Posterior vena cava (tissue), 2 donors: ENCODE measurements around the gene LANCL3. TPM values are rescaled to one million over a fixed set of nuclear protein-coding genes. Genes with fewer than 3 reads are reported as not detected.
"Not testable (repeated sequence)": the region's sequence is repeated elsewhere in the genome, so short reads cannot be mapped to it uniquely, and the experiment has no call there.

Experiments
- DNase-seq: peaks from one replicate; pipeline ENCODE4 v3.0.0-alpha.2; 2020; ENCODE audit warnings: low spot score
- intact Hi-C, 2 donors: fragments of 100-400 bp; cut with DNase I; formaldehyde crosslinking; loops; one replicate each; pipeline versions ENCODE4 v1.14.1 to v1.14.2; 2022 to 2023
- long read RNA-seq, 2 donors: library from polyadenylated mRNA; unstranded; transcript quantifications; one replicate each; pipeline ENCODE4 v2.0.0, GENCODE V29; 2020 to 2021
- total RNA-seq, 2 donors: library from RNA; stranded (reverse); fragmentation: NEBNext Ultra II Directional; extraction: Animal tissue kit (Norgen Biotek cat#: 25700); gene quantifications; one replicate each; pipeline ENCODE4 v1.2.1, GENCODE V29; 2021
- donor health status: DM: yes; HTN: yes; CAD: no.
- donor health status: DM: yes; HTN: yes; CAD: no.

Gene LANCL3
- under 1 TPM; 0.14 to 0.38 TPM for total RNA-seq
- long read RNA-seq, donor 1, result 0 reads
- long read RNA-seq, donor 2, partial matches to known transcripts, result 1 of 1 reads
- long read RNA-seq, donor 2, other reads (novel, unspliced or antisense), result 0 of 1 reads

DNA sequence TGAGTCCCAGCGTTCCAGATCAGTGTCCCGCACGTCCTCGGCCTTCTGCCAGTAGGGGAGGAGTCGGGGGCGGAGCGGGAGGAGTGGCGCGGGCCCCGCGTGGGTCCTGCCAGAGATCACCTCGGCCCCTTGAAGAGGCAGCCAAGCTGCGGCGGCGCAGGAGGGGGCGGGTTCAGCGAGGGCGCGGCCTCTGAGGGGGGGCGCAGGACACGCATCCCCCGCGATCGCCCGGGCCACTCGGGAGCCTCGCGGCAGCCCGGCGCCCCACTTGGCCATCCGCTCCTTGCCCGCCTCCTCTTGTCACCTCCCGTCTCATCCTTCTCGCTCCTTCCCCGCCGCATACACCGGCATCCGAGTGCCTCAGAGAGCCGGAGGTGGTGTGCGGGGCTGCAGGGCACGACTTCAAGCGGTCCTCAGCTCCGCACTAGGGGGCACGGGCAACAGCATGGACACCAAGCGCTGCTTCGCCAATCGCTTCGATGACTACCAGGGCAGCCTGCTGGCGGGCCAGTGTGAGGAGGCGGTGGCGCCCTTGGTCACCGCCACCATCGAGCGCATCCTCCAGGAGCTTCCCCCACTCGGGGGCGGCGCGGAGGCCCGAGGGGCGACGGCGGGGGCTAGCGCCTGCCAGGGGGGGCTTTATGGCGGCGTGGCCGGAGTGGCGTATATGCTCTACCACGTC lies at the start of gene LANCL3:
TSS of gene LANCL3 (plus strand) at position 236 of the 682 bp plus-strand sequence. CDS start at position 446, 210 bp downstream.
- intact Hi-C loops, DNase-seq: not testable (repeated sequence)

DNA sequence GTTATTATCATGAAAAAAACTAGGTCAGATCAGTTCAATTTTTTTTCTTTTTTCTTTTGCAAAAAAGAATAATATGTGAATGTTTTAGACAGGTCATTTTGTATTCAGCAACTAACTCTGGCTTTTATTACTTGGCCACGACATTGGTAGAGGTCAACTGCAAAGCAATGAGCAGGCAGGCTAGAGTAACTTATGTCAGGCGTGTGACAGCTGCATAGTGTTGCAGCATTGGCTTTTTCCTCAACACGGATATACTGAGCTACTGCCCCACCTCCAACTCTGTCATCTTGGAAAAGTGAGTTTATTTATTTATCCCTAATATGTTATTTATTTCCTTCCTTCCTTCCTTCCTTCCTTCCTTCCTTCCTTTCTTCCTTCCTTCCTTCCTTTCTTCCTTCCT lies 47.8 kb upstream of the LANCL3 start:
- intact Hi-C loops, result not testable (repeated sequence)

DNA sequence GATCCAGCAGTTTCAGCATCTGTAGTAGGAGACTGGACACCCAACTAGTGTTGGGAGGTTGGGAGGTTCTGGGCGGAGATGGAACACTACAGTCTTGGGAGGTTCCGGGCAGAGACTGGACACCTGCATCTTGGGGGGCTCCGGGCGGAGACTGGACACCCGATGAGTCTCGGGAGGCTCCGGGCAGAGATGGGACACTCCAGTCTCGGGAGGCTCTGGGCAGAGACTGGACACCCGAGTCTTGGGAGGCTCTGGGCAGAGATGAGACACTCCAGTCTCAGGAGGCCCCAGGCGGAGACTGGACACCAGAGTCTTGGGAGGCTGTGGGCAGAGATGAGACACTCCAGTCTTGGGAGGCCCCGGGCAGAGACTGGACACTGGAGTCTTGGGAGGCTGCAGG lies 29.5 kb upstream of the LANCL3 start:
- intact Hi-C loops, result no loop called here
- DNase-seq, result no peak

More for the DNA sequence above, 47.8 kb upstream of the LANCL3 start:
- not testable (repeated sequence) for DNase-seq

DNA sequence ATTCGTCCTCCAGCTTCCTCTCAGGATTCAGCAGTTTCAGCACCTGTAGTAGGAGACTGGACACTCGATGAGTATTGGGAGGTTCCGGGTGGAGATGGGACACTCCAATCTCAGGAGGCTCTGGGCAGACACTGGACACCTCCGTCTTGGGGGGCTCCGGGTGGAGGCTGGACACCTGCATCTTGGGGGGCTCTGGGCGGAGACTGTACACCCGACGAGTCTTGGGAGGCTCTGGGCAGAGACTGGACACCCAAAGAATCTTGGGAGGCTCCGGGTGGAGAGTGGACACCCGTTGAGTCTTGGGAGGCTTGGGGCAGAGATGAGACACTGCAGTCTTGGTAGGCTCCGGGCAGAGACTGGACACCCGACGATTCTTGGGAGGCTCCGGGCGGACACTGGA lies 28.7 kb upstream of the LANCL3 start:
- DNase-seq, result no peak
- intact Hi-C loops, result no loop called here

DNA sequence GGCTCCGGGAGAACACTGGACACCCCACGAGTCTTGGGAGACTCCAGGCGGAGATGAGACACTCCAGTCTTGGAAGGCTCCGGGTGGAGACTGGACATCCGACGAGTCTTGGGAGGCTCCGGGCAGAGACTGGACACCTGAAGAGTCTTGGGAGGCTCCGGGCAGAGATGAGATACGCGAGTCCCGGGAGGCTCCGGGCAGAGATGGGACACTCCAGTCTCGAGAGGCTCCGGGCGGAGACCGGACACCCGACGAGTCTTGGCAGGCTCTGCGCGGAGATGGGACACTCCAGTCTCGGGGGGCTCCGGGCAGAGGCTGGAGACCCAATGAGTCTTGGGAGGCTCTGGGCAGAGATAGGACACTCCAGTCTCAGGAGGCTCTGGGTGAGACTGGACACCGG lies 28.1 kb upstream of the LANCL3 start:
- no peak for DNase-seq
- intact Hi-C loops, result no loop called here

DNA sequence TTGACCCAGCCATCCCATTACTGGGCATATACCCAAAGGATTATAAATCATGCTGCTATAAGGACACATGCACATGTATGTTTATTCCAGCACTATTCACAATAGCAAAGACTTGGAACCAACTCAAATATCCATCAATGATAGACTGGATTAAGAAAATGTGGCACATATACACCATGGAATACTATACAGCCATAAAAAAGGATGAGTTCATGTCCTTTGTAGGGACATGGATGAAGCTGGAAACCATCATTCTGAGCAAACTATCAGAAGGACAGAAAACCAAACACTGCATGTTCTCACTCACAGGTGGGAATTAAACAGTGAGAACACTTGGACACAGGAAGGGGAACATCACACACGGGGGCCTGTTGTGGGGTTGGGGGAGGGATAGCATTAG lies 26.9 kb upstream of the LANCL3 start:
- DNase-seq, intact Hi-C loops: not testable (repeated sequence)

DNA sequence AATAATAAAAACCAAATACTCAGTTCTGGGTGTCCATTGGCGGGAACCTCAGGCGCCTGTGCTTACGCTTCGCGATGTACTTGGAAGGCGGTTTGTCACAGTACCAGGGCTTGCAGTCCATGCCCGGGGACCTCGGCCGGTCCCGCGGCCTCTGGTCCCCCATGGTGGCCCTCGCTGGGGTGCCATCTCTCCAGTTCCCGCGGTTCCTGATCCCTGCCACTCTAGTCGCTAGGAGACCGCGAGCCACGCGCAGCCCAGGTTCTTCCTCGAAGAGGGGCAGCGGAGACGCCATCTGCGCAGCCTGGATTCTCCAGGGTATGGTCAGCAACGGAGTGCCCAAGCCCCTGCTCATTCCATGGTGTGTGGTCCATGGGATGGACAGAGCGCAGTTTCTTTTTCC lies 26.4 kb upstream of the LANCL3 start:
- intact Hi-C loops, result no loop called here
- no peak for DNase-seq

DNA sequence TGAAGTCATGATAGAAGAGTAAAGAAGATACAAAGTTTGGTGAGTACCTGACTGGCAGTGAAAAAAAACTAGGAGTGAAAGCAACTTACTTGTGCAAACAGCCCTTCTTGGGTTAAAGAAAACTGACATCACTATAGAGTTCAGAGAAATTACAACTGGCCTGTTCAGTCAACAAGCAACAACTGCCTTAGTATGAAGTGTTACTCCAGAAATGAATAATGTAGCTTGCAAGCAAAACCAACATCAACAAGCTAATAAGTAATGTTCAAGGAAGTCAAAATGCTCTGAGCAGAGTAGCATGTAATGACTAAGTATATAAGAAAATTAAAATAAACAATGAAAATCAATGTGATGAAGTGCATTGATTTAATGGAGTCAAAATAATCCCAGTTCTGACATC lies 21.8 kb upstream of the LANCL3 start:
- DNase-seq, intact Hi-C loops: not testable (repeated sequence)

DNA sequence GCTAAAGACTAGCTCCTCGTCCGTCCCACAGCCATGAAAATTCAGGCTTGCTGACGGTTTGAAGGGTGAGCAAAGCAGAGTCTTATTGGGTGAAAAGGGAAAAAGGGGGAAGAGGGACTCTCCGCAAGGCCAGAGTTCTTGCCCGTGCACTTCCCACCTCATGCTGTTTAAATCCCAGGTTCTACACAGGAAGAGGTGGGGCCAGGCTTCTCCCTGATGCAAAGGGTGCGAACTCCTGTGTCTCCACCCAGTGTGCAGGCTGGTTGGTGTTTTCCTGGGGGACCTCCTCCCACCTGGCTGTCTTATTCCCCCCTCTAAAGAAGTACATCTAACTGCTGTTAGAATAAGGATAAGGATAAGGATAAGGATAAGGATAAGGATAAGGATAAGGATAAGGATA lies 18.0 kb upstream of the LANCL3 start:
- intact Hi-C loops, result no loop called here
- DNase-seq, result no peak

DNA sequence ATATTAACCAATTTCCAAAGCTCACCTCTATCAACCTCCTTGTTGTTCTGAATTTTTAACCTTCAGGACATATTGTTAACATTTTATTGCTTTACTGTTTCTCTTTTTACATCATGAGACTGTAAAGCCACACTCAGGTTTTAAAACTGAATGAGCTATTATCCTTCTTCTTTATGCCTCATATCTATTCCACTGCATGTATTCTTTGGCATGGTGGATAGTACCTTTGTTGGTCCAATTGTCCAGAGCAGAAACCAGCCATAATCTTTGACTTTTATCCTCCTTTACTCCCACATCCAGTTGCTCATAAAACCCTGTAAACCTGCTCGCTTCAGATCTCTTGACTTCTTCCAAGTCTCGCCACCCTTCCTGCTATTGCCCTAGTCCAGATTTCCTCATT lies 6.2 kb upstream of the LANCL3 start:
- DNase-seq, intact Hi-C loops: not testable (repeated sequence)

DNA sequence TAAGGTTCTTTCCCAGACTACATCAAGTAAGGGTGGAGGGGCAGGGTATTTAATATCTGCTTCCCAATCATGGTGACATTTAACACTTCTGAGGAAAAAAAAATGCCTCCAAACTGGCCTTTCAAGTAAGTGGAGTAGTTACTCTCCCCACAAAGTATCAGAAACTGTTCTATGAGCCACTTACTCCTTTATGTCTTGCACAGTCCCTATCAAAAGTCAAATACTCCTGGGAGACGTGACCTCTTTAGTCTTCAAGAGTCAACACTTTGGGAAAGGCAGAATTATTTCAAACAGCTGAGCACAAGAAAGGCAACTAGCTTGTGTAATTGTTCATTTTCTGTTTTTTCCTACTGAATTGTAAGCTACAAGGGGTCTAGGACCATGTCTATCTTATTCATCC lies 1.1 kb upstream of the LANCL3 start:
- intact Hi-C loops, DNase-seq: not testable (repeated sequence)

DNA sequence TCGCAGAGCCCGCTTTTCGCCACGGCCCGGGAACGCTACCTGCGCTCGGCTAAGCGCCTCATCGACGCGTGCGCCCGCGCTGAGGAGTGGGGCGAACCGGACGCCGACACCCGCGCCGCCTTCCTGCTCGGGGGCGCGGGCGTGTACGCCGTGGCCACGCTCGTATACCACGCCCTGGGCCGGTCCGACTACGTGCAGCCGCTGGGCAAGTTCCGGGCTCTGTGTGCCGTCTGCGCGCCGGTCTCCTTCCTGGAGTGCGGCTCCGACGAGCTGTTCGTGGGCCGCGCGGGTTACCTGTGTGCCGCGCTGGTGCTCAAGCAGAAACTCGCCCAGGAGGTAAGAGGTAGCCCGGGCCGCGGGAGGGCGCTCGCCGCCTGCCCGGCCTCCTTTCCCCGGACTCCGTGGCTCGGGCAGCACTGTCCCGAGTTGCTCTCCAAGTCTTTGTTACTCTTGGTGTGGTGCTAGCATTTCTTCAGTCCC lies 687 bp downstream of the LANCL3 start:
- intact Hi-C loops, DNase-seq: not testable (repeated sequence)

DNA sequence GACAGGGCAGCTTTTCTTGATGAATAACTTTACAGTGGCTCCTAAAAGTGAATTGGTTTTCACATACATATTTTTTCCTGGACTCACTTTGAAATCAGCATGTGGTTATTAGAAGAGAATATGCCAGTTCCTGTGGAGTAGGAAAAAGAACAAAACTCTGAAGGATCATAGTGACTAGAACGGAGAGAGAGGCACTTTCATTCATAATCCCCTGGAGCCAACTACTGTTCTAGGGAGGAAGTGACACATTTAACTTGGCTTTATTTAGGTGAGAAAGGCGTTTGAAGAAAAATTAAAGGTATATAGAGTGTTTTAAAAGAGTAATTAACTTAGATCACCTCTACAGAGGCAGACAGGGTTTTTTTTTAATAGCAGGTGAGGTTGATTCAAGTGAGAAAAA lies 1.7 kb downstream of the LANCL3 start:
- intact Hi-C loops, DNase-seq: not testable (repeated sequence)

DNA sequence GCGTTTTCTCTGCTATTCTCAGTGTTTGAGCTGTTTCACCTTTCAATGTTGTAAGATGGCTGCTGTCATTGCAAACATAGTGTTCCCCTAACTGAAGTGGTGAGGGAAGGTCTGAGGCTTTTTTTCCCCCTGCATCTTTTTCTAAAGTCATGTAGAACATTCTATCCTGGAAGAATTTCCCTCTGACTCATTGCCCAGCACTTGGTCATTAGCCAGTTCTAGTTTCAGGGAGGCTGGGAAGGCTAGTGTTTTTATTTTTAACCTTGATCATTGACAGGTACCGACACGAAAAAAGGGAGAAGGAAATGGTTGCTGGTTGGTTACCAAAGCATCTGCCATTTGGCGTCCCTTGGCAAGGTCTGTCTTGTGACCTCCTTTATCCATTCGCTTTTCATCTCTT lies 6.6 kb downstream of the LANCL3 start:
- no peak for DNase-seq
- intact Hi-C loops, result no loop called here

DNA sequence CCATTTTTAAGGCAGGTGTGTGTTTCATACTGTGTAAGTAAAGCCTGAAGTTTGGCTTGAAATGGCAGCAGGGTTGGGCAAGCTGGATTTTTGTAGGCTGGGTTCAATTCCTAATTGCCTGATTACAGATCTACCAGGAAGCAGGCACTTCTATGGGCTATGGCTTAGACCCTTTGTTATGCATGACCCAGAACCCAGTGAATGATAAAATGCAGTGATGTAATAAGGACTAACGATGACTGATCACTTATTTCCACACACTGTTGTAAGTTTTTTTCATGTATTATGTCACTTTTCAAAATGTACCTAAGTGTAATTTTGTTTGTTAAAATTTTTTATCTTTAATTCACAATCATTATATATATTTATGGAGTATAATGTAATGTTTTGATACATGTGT lies 8.6 kb downstream of the LANCL3 start:
- DNase-seq, result no peak
- intact Hi-C loops, result no loop called here

DNA sequence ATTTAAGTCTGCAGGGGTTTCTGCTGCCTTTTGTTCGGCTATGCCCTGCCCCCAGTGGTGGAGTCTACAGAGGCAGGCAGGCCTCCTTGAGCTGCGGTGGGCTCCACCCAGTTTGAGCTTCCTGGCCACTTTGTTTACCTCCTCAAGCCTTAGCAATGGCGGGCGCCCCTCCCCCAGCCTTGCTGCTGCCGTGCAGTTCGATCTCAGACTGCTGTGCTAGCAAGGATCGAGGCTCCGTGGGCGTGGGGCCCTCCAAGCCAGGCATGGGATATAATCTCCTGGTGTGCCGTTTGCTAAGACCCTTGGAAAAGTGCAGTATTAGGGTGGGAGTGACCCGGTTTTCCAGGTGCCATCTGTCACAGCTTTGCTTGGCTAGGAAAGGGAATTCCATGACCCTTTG lies 15.9 kb downstream of the LANCL3 start:
- intact Hi-C loops, DNase-seq: not testable (repeated sequence)

DNA sequence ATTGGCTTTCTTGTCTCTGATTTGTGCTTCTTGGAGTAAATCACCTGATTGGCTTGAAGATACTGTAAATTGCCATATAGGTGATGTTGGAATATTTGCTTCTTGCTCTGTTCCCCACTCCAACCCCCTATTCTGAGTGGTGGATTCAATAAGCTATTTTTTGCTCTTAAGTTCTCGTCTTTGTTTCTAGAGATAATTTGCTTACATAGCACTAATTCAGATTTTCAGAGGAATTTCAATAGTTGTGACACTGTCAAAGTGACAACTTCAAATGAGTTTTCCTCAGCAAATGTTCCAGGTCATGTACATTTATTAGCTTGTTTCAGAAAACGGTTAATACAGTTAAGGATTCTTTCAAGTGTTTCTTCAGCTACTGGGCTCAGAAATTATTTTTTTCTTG lies 18.6 kb downstream of the LANCL3 start:
- intact Hi-C loops, result no loop called here
- DNase-seq, result no peak

DNA sequence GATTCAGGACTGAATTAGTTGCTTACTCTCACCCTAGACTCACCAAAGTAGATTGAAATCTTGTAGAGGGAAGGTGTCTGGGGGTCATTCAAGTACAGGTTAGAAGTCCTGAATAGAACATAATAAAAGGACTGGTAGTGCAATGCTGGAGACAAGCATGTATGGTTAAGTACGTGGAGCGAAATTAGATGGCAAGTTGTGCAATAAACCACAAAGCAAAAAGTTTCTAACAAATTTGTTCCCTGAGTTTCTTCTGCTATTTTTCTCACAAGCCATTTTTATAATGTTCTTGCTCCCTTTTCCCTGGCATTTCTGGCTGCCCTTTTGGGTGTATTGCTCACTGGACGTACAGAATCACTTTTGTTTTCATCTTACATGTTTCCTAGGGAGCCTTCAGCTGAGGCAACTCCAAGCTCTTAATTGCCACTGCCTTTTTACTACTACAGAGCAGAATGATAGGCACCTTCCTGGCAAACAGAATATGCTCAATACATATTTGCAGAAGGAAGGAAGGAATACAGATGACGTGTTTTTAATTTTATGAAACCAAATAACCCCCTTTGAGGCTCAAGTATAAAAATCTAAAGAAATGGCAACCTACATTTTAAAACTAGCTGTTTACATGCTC lies 23.4 kb downstream of the LANCL3 start:
- DNase-seq, result no peak
- intact Hi-C loops, result no loop called here

DNA sequence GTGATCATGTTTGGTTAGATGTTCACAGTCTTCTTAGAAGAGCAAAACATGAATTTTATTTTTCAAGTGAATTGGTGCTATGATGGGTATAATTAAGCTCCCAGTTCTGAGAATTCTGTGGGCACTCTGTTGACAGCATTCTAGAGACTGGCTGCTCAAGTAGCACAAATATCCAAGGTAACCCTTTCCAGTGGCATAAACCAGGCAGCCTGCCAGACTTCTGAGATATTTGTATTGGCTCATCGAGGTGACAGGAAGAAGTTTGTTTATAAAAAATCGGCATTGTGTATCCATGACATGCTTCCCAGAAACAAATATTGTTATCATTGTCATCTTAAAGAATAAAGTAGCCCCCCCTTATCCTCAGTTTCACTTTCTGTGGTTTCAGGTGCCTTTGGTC lies 28.3 kb downstream of the LANCL3 start:
- DNase-seq, result no peak
- intact Hi-C loops, result no loop called here

DNA sequence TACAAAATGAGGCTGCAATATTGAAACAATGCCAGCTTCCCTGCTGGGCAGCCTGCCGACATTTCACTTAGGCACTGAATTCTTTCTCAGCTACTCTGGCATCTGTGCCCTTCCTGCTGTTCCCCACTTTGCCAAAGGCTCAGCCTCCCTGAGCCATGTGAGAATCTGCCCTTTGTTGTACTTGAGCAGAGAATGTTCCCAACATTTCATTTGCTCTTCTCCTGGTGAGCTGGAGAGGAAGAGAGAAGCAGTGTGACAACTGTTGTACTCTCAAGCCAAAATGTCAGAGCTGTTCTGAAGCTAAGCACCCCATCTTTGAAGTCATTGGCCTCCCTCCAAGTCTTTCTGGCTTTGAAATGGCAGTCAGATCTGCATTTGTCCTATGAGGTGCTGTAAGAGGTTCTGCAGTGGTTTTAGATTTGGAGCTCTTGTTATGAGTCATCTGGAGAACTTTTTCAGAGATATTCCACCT lies 32.5 kb downstream of the LANCL3 start:
- no peak for DNase-seq
- intact Hi-C loops, result no loop called here

DNA sequence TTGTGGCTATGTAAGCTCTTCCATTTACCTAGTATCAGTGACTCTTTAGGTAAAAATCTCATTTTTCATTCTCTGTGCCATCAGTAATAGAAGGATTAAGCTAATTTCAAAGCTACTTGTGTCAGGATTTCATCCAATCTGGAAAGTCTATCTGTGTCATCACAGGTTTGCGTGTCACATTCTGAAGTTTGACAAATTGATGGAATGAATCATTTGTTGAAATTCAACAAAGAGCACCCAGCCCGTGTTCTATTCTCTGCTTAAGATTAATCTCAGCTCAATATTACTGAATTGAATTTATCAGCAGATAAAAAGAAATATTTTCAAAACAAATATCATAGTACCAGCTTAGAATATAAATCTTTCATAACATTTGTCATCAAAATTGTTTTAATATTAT lies 35.8 kb downstream of the LANCL3 start:
- intact Hi-C loops, result no loop called here
- no peak for DNase-seq
